Measurements from ENCODE around the gene ADRM1.

Gene ADRM1

DNA sequence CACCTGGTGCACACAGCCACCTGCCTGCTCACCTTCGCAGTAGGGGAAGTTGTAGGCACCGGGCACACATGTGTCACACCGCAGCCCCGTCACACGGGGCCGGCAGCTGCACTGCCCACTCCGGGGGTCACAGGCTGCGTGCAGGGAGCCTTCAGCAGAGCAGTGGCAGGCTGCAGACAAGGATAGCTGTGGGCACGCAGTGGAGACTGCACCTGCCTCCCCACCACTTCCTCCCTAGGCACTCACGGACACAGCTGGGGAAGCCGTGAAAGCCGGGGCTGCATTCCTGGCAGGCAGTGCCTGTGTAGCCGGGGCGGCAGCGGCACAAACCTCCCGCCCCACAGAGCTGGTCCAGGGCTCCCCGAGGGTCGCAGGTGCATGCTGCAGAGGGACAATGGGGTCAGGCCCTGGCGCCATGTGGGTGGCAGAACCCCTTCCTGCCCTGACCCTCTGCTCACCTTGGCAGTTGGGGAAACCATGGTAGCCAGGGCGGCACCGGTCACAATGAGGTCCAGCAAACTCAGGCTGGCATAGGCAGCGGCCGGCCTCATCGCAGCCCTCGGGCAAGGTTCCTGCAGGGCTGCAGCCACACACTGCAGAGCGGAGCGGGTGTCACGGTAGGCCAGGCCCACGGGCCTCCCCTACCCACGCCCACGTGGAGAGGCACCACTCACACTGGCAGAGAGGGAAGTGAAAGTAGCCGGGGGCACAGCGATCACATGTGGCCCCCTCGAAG, 34.9 kb downstream of the ADRM1 start:
- no peak for DNase-seq (ENCODE audit: low spot score)

GRCh38 chr20:62338294-62338620, 35.5 kb downstream of the ADRM1 start:
- no peak for DNase-seq (ENCODE audit: low spot score)

DNA sequence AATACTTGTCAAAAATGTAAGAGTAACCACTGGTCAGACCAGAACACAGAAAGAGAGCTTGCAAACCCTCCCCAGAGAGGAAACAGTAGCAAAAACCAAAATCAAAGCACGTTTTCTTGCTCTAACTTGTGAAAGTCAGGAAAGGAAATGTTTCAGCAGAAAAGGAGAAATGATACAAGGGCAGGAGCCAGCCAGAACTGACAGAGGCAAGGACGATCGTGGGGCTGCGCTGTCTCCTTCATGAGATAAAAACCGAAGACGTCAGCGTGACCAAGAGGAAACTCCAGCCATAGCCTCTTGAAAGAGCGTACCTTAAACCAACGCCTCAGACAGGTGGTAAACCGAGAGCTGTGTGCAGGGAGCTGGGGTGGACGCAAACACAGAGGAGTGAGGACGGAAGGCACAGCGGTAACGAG, 36.9 kb downstream of the ADRM1 start:
- no peak for DNase-seq (ENCODE audit: low spot score)

- no peak for DNase-seq (ENCODE audit: low spot score)
Observed at GRCh38 chr20:62342910-62343309, 40.1 kb downstream of the ADRM1 start.

DNA sequence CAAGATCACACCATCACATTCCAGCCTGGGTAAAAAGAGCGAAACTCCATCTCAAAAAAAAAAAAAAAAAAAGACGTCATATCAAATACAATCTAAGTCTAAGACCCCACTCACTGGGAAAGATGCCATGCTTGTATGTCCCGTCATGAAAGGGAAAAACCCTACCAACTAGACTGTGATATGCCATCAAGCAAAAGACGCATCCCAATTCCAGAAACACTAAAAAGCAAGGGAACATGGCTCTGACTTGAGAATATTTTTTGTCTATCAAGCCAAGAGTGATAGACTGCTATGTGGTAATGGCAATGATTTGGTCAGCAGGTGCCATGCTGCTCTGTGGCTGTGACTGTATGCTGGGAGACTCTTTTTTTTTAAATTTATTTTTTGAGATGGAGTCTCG, 41.3 kb downstream of the ADRM1 start:
- DNase-seq (ENCODE audit: low spot score): no peak

- no peak for DNase-seq (ENCODE audit: low spot score)
Observed at GRCh38 chr20:62344782-62345181, 42.0 kb downstream of the ADRM1 start.

DNA sequence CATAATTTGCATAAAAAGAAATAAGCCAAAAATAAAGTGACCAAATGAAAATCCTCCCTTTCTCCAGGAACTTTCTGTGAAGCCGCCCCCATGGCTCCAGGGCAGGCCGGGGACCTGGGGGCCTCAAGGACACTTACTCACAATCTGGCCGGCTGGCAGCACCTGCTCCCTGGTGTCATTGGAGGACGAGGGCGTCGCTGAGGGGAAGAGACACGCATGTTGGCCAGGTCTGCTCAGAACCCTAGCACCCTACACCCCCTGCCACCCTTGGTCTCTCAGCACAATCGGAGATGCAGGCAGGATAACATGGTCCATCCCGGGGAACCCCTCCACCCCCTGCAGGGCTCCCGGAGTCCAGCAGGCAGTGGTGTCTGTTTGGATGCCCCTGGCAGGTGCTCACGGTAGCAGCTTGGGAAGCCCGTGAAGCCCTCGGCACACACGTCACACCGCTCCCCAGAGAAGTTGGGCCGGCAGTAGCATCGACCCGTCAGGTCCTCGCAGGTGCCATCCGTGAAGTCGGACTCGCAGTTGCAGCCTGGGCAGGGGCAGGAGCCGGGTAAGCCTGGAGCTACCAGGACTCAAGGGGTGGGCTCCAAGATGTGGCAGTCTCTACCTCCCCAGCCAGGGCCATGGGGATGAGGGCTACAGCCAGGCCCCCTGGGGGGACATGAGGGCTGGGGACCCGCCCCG, 43.0 kb downstream of the ADRM1 start:
- no peak for DNase-seq (ENCODE audit: low spot score)

GRCh38 chr20:62346398-62347150, 43.8 kb downstream of the ADRM1 start:
- DNase-seq (ENCODE audit: low spot score): no peak

- DNase-seq (ENCODE audit: low spot score): no peak
Observed at GRCh38 chr20:62347151-62347404, 44.3 kb downstream of the ADRM1 start.

DNA sequence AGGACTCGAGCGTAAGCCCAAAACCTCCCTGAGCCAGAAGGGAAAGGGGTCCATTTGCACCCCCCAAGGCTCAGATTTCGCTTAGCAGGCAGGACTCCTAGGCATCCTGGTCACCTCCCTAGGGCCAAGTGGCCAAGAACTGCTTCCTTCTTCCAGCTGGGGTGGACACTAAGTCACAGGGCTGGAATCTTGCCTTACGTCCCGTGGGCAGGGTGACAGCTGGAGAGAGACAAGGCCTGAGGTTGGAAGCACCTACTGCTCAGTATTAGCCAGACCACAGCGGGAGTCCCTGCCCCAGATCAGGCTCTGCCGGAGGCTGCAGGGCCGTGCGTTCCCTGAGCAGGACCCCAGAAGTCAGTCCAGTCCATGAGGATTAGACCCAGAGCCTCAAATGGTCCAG, 44.6 kb downstream of the ADRM1 start:
- no peak for DNase-seq (ENCODE audit: low spot score)

- DNase-seq (ENCODE audit: low spot score): no peak
Observed at GRCh38 chr20:62348604-62349003, 45.8 kb downstream of the ADRM1 start.

GRCh38 chr20:62349556-62350097, 46.8 kb downstream of the ADRM1 start:
- DNase-seq (ENCODE audit: low spot score): no peak

GRCh38 chr20:62350098-62350628, 47.4 kb downstream of the ADRM1 start:
- no peak for DNase-seq (ENCODE audit: low spot score)

- DNase-seq (ENCODE audit: low spot score): no peak
Observed at GRCh38 chr20:62350629-62351422, 48.0 kb downstream of the ADRM1 start.

DNA sequence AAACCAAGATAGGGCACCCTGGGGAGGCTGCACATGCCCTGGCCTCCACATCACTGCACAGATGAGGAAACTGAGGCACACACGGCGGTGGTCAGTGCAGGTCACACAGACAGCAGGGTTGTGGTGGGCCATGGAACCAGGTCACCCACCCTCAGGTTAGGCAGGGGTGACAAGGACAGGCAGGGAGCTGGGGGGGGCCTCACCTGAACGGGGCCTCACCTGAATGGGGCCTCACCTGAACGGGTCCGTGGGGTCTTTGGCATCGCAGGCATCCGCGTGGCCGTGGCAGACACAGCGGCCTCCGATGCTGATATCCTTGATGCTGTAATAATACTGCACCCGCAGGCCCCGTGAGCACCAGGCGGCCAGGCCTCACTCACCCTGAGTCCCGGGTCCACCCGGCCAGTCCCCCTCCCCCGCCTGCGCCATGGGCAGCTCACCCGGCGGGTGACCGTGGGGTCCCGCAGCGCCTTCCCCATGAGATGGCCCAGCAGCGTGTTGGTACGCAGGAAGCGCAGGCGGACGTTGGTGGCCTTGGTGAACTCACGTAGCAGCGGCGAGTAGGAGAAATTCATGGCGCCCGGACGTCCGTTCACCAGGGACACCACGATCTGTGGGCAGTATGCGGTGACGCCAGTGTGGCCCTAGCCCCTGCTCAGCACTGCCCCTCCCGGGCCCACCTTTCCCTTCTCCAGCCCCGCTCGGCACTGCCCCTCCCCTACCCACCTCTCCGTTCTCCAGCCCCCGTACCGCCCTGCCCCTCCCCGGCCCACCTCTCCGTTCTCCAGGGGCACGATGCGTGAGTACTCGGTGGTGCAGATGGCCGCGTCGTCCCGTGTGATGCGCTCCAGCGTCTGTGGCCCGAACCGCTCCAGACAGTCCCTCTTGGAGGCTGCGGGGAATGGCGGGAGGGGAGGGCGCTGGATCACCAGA, 48.9 kb downstream of the ADRM1 start:
- no peak for DNase-seq (ENCODE audit: low spot score)

DNA sequence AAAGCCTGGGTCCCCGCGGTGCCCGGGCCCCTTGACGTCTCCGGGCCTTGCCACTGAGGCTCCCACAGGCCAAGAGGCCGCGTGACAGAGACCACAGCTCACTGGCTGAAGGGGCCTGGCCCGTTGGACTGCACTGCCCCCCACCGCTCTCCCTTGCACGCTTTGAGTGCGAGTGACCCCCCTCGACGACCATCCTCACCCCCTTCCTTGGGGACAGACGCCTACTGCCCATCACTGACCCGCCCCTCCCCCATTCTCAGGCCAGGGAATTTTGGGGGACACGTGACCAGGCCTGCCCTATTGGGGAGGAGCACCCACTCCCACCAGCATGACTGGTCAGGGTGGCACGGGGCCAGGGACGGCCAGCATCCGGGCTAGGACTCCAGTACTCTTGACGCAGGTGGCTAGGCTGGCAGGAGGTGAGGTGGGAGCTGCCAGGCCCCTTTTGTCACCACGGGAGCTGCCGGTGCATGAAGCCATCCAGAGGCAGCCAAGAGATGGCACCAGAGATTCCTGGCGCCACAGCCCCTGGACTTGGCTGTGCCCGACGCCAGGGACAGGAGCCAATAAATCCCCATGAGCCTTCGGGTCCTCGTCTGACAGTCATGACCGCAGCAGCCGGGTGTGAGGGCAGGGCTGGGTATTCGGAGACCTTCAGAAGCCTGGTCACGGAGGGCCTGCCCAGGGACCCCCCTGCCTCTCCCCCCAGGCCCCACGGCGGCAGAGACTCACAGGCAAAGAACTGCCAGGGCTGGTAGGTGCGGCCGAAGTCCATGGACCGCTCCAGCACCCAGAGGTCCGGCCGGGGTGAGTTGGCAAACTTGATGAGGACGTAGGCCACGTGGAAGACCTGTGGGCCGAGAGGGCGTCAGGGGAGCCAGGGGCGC, 49.8 kb downstream of the ADRM1 start:
- DNase-seq (ENCODE audit: low spot score): no peak

DNA sequence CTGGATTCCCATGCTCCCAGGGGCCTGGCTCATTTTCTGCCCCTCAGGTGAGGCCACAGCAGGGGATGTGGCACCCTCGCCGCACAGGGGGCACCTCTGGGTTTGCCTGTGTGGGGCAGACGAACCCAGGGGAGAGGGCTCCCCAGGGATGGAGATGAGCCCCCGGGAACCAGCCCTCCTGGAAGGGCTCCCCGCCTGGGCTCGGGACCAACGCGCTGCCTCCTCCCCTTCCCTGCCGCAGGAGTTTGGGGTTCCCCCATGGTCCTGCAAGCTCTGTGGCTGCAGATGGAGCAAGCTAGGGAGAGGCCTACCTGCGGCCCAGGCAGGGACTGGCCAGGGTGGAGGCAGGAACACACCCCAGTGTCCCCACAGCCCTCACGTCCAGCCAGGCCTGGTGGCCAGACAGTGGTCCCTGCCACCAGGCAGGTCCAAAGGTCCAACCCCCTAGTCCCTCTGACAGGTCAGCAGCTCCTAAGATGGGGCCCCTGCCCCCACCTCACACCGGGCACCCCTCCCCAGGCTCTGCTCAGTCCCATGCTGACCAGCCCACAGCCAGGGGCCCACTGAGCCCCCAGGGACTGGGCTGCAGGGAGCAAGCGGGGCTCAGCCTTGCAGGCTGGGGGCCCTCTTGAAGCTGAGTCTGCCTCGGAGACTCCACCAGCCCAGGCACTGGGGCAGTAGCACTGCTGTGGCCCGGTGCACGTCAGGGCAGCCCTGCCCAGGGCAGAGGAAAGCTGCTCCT, 50.7 kb downstream of the ADRM1 start:
- DNase-seq (ENCODE audit: low spot score): no peak

DNA sequence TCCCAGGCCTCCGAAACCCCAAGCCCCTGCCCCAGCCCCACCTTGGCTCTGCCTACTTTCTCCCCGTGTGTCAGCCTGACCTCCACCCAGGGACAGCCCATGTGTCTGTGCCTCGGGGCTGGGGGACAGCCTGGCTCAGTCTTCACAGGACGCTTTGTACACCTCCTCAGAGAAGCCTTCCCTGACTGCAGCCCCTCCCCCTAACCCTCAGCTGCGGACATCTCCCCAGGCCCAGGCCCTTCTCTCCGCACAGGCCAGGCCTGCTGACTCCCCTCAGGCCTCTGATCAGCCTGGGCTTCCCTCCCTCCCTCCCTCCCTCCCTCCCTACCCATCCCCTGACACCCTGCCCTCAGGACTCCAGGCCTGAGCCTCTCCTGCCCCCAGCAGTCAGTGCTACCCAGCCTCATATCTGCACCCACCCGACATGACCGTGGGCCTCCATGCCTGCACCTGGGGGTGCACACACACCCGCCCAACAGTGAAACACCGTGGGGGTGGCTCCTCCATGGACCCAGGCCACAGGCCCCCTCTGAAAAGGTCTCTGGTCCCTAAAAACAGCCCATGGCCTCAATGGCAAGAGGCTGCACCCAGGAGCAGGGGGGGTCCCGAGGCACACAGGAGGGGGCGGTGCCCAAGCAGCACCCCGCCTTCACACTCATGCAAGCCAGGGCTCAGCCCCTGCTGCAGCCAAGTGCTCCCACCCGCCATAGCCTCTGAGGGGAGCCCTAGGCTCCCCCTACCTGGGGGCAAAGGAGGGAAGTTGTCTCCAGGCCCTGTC, 51.4 kb downstream of the ADRM1 start:
- DNase-seq (ENCODE audit: low spot score): no peak
